ENCODE measurements around the gene SRP9. TPM values are rescaled to one million over a fixed set of nuclear protein-coding genes. Genes with fewer than 3 reads are reported as not detected.

SRP9 gene
- total and polyA plus RNA-seq, 12 donors, result 144 to 521 (median 293) TPM

- no peaks in the 10 kb centered on the region for H3K9me3 ChIP-seq (replicated peaks in 1 of 3)
- H3K4me1 ChIP-seq (replicated peaks in 1 of 2), result peaks cover 5 to 49% of the 10 kb centered on the region in 2 donors
- no peaks in the 10 kb centered on the region for H3K27me3 ChIP-seq
- peak in 1 of 2 donors; percentile 36 for TF ChIP-seq POLR2A (IDR thresholded peaks at IDR 0.05)
- TF ChIP-seq CTCF (IDR thresholded peaks at IDR 0.05), result no peak
- H3K4me3 ChIP-seq, result no peak overlapping the region
- DNase-seq, result peak in 5 of 7 donors; percentile 41 to 65 (median 44)
- intact Hi-C loops (cut with DNase I), result loop anchor here (5.0 to 10.0 kb wide), 7 partner anchors 72 to 296 kb away; partner anchors contain the start of gene ENAH (in 1 of the 2)
- H3K36me3 ChIP-seq (replicated peaks in 1 of 2), result no peaks in the 10 kb centered on the region
- WGBS, 4 donors, result 42 to 59% (median 50%) methylated on average over 4 of the region's 4 CpGs
- peak overlapping the region in 3 of 5 donors; percentile 33 to 65 (median 57) for H3K27ac ChIP-seq
Observed at GRCh38 chr1:225772848-225773247, 4.8 kb upstream of the SRP9 start.

- no peak for DNase-seq
- TF ChIP-seq POLR2A (IDR thresholded peaks at IDR 0.05) (no peak), CTCF (IDR thresholded peaks at IDR 0.05) (no peak)
- 10 to 53% (median 37%) methylated on average over 3 of the region's 3 CpGs for WGBS, 4 donors
- Histone ChIP-seq H3K4me3 (no peak overlapping the region), H3K27ac (peak overlapping the region in 1 of 5 donors; percentile 9), H3K36me3 (replicated peaks in 1 of 2) (no peaks in the 10 kb centered on the region), H3K9me3 (replicated peaks in 1 of 3) (no peaks in the 10 kb centered on the region), H3K4me1 (replicated peaks in 1 of 2) (peaks cover 12 to 47% of the 10 kb centered on the region in 2 donors), H3K27me3 (no peaks in the 10 kb centered on the region)
- intact Hi-C loops (cut with DNase I), result loop anchor here (5.0 to 10.0 kb wide), 8 partner anchors 70 to 297 kb away; partner anchors contain the start of gene ENAH (in 1 of the 2)
Observed at GRCh38 chr1:225774281-225775147, 3.1 kb upstream of the SRP9 start.

- Histone ChIP-seq H3K27ac (no peak overlapping the region), H3K9me3 (replicated peaks in 1 of 3) (no peaks in the 10 kb centered on the region), H3K27me3 (no peaks in the 10 kb centered on the region), H3K4me3 (no peak overlapping the region), H3K4me1 (replicated peaks in 1 of 2) (peaks cover 18 to 59% of the 10 kb centered on the region in 2 donors), H3K36me3 (replicated peaks in 1 of 2) (no peaks in the 10 kb centered on the region)
- no peak for DNase-seq
- TF ChIP-seq CTCF (IDR thresholded peaks at IDR 0.05) (no peak), POLR2A (IDR thresholded peaks at IDR 0.05) (no peak)
- intact Hi-C loops (cut with DNase I), result loop anchor here (5.0 to 10.0 kb wide), 5 partner anchors 69 to 221 kb away; no protein-coding TSS in a partner anchor
- 90 to 96% (median 93%) methylated on average over 4 of the region's 4 CpGs for WGBS, 4 donors
Observed at GRCh38 chr1:225776294-225776693, 1.3 kb upstream of the SRP9 start.

GRCh38 chr1:225777058-225777582, 506 bp upstream of the SRP9 start:
- H3K9me3 ChIP-seq (replicated peaks in 1 of 3), result no peaks in the 10 kb centered on the region
- no peaks in the 10 kb centered on the region for H3K27me3 ChIP-seq
- TF ChIP-seq CTCF (IDR thresholded peaks at IDR 0.05) (no peak), POLR2A (IDR thresholded peaks at IDR 0.05) (no peak)
- 29 to 35% (median 33%) methylated on average over 18 of the region's 18 CpGs for WGBS, 4 donors
- peak overlapping the region in 4 of 5 donors; percentile 55 to 98 (median 92) for H3K27ac ChIP-seq
- no peaks in the 10 kb centered on the region for H3K36me3 ChIP-seq (replicated peaks in 1 of 2)
- peak overlapping the region in 1 of 4 donors; percentile 70 for H3K4me3 ChIP-seq
- H3K4me1 ChIP-seq (replicated peaks in 1 of 2), result peaks cover 18 to 61% of the 10 kb centered on the region in 2 donors
- intact Hi-C loops (cut with DNase I), result loop anchor here (5.0 to 10.0 kb wide), 5 partner anchors 68 to 222 kb away; no protein-coding TSS in a partner anchor
- no peak for DNase-seq
